WTC11 (cell line): Measurements from ENCODE around the gene TAX1BP3. TPM values are rescaled to one million over a fixed set of nuclear protein-coding genes. Genes with fewer than 3 reads are reported as not detected.

Experiments
- ARID4B ChIP-seq: sonication (generic); formaldehyde crosslinking; IDR thresholded peaks from 2 replicates; pipeline ENCODE4 v1.8.0; 2023; ENCODE audit warnings: missing genetic modification reagents, mild to moderate bottlenecking, borderline replicate concordance
- CREM ChIP-seq: sonication (generic); formaldehyde crosslinking; IDR thresholded peaks from 2 replicates; pipeline ENCODE4 v1.8.1; 2022; ENCODE audit warnings: mild to moderate bottlenecking, missing genetic modification reagents, moderate library complexity
- E2F4 ChIP-seq: sonication (generic); formaldehyde crosslinking; IDR thresholded peaks from 2 replicates; pipeline ENCODE4 v1.8.1; 2022; ENCODE audit warnings: low read depth, mild to moderate bottlenecking, moderate library complexity, missing genetic modification reagents, borderline replicate concordance
- E2F5 ChIP-seq: sonication (generic); formaldehyde crosslinking; IDR thresholded peaks from 2 replicates; pipeline ENCODE4 v1.8.1; 2022; ENCODE audit warnings: mild to moderate bottlenecking, moderate library complexity, missing genetic modification reagents
- FOXP1 ChIP-seq: sonication (generic); formaldehyde crosslinking; IDR thresholded peaks from 2 replicates; pipeline ENCODE4 v1.8.0; 2022; ENCODE audit warnings: missing genetic modification reagents, mild to moderate bottlenecking, moderate library complexity, borderline replicate concordance
- GTF2I ChIP-seq: fragments of 250-450 bp; sonication (Bioruptor Pico); conservative IDR thresholded peaks from 2 replicates; pipeline ENCODE4 v1.4.0; 2021; ENCODE audit warnings: mild to moderate bottlenecking
- HMGXB4 ChIP-seq: sonication (generic); formaldehyde crosslinking; IDR thresholded peaks from 2 replicates; pipeline ENCODE4 v1.8.1; 2023; ENCODE audit warnings: mild to moderate bottlenecking, moderate library complexity, missing genetic modification reagents
- IRF1 ChIP-seq: sonication (generic); formaldehyde crosslinking; IDR thresholded peaks from 2 replicates; pipeline ENCODE4 v1.8.0; 2023; ENCODE audit warnings: missing genetic modification reagents
- MLX ChIP-seq: sonication (generic); formaldehyde crosslinking; IDR thresholded peaks from 2 replicates; pipeline ENCODE4 v1.8.1; 2023; ENCODE audit warnings: mild to moderate bottlenecking, missing genetic modification reagents, moderate library complexity
- MYBL2 ChIP-seq: sonication (generic); formaldehyde crosslinking; IDR thresholded peaks from 2 replicates; pipeline ENCODE4 v1.8.1; 2023; ENCODE audit warnings: mild to moderate bottlenecking, moderate library complexity, missing genetic modification reagents
- NFYB ChIP-seq: sonication (generic); formaldehyde crosslinking; conservative IDR thresholded peaks from 2 replicates; pipeline ENCODE4 v1.8.0; 2022; ENCODE audit warnings: low read depth, missing genetic modification reagents
- PREB ChIP-seq: sonication (generic); formaldehyde crosslinking; IDR thresholded peaks from 2 replicates; pipeline ENCODE4 v1.8.1; 2022; ENCODE audit warnings: mild to moderate bottlenecking, missing genetic modification reagents, moderate library complexity, borderline replicate concordance
- PRRX2 ChIP-seq: fragments of 250-450 bp; sonication (Bioruptor Pico); IDR thresholded peaks from 2 replicates; pipeline ENCODE4 v1.8.0; 2021; ENCODE audit warnings: mild to moderate bottlenecking
- SMAD3 ChIP-seq: sonication (generic); formaldehyde crosslinking; IDR thresholded peaks from 2 replicates; pipeline ENCODE4 v1.8.0; 2022; ENCODE audit warnings: missing genetic modification reagents, mild to moderate bottlenecking, borderline replicate concordance
- ZBTB43 ChIP-seq: sonication (generic); formaldehyde crosslinking; IDR thresholded peaks from 2 replicates; pipeline ENCODE4 v1.8.1; 2023; ENCODE audit warnings: mild to moderate bottlenecking, missing genetic modification reagents
- ZNF121 ChIP-seq: sonication (generic); formaldehyde crosslinking; IDR thresholded peaks from 2 replicates; pipeline ENCODE4 v1.8.0; 2023; ENCODE audit warnings: missing genetic modification reagents
- ZNF263 ChIP-seq: sonication (generic); formaldehyde crosslinking; IDR thresholded peaks from 2 replicates; pipeline ENCODE4 v1.8.1; 2022; ENCODE audit warnings: low read depth, mild to moderate bottlenecking, moderate library complexity, missing genetic modification reagents
- ZNF317 ChIP-seq: sonication (generic); formaldehyde crosslinking; IDR thresholded peaks from 2 replicates; pipeline ENCODE4 v1.8.1; 2023; ENCODE audit warnings: low read depth, mild to moderate bottlenecking, moderate library complexity, missing genetic modification reagents, borderline replicate concordance
- ZNF423 ChIP-seq: fragments of 250-450 bp; sonication (Bioruptor Pico); IDR thresholded peaks from 2 replicates; pipeline ENCODE4 v2.1.2; 2022; ENCODE audit warnings: mild to moderate bottlenecking, moderate library complexity
- ZNF532 ChIP-seq: fragments of 250-450 bp; sonication (Bioruptor Pico); IDR thresholded peaks from 2 replicates; pipeline ENCODE4 v1.9.0; 2021; ENCODE audit warnings: mild to moderate bottlenecking, borderline replicate concordance
- total RNA-seq: library from RNA; stranded (reverse); gene quantifications from 3 replicates; pipeline ENCODE4 v1.2.3, GENCODE V29; 2021

Gene TAX1BP3
- total RNA-seq, 1 experiment from 2014 or later: 76.2 TPM

- no peak for TF ChIP-seq ZNF263 (CRISPR knock-in tag)
- no peak for TF ChIP-seq ZNF121 (CRISPR knock-in tag)
- TF ChIP-seq MYBL2 (CRISPR knock-in tag): 0 out of 2 replicates have a peak, but pooled peaks have one; percentile 68
- no peak for TF ChIP-seq GTF2I
- TF ChIP-seq HMGXB4: peak; percentile 50; the same call in 1 of the 2 replicates
- TF ChIP-seq PREB: no peak
- 0 out of 2 replicates have a peak, but pooled peaks have one; percentile 57 for TF ChIP-seq ARID4B (CRISPR knock-in tag)
- no peak for TF ChIP-seq SMAD3 (CRISPR knock-in tag)
- peak; percentile 82 for TF ChIP-seq NFYB (CRISPR knock-in tag)
- no peak for TF ChIP-seq ZNF532 (CRISPR knock-in tag)
- TF ChIP-seq CREM (CRISPR knock-in tag): peak; percentile 64; the same call in 1 of the 2 replicates
- no peak for TF ChIP-seq ZNF423 (CRISPR knock-in tag)
- no peak for TF ChIP-seq MLX (CRISPR knock-in tag)
- peak; percentile 28; the same call in 1 of the 2 replicates for TF ChIP-seq FOXP1 (CRISPR knock-in tag)
- no peak for TF ChIP-seq PRRX2 (CRISPR knock-in tag)
- peak; percentile 82 for TF ChIP-seq E2F5 (CRISPR knock-in tag)
- TF ChIP-seq E2F4 (CRISPR knock-in tag): no peak
- 0 out of 2 replicates have a peak, but pooled peaks have one; percentile 29 for TF ChIP-seq ZNF317 (CRISPR knock-in tag)
- TF ChIP-seq ZBTB43 (CRISPR knock-in tag): no peak
- no peak for TF ChIP-seq IRF1 (CRISPR knock-in tag)
Measured at GRCh38 chr17:3668279-3669084, at the start of gene TAX1BP3, which contains the start of gene EMC6 (continued).
